AG09319 (cell line): Measurements from ENCODE around the gene FARSB.

Source experiments
- DNase-seq: peaks from one replicate; pipeline ENCODE4 v3.0.0-alpha.2; 2010; ENCODE audit warnings: low read depth; ENCODE audit errors: extremely low read depth
- CTCF ChIP-seq: IDR thresholded peaks from 2 replicates; pipeline ENCODE4 v1.5.1; 2011; ENCODE audit warnings: low read depth, mild to moderate bottlenecking, inconsistent platforms, low read length, moderate library complexity

Gene FARSB

GRCh38 chr2:222572264-222572721 is 83.6 kb downstream of the FARSB start:
- no peak for DNase-seq
- TF ChIP-seq CTCF, result no peak

GRCh38 chr2:222569826-222570225 is 86.1 kb downstream of the FARSB start:
- DNase-seq, result no peak
- TF ChIP-seq CTCF, result no peak

- peak; percentile 39 for DNase-seq
- TF ChIP-seq CTCF, result no peak
Measured at GRCh38 chr2:222568865-222569264, 87.0 kb downstream of the FARSB start.

- TF ChIP-seq CTCF, result no peak
- no peak for DNase-seq
Measured at GRCh38 chr2:222566229-222566628, 89.7 kb downstream of the FARSB start.

- TF ChIP-seq CTCF, result no peak
- DNase-seq, result no peak
Measured at GRCh38 chr2:222563936-222564335, 92.0 kb downstream of the FARSB start.

- no peak for DNase-seq
Measured at GRCh38 chr2:222563106-222563718, 92.7 kb downstream of the FARSB start.

More at GRCh38 chr2:222563106-222563718, 92.7 kb downstream of the FARSB start:
- no peak for TF ChIP-seq CTCF
